ENCODE data around the gene TXNDC11.
A peak's percentile ranks its signal among the peaks of the same experiment; 100 is the strongest.

TXNDC11 gene

GRCh38 chr16:11774065-11774626 lies 31.5 kb upstream of the TXNDC11 start:
- DNase-seq (ENCODE audit: low spot score in 2 of 2): no peak
- Mint-ChIP-seq H3K4me1 (no peaks in the 10 kb centered on the region), H3K9me3 (no peaks in the 10 kb centered on the region), H3K27ac (ENCODE audit: low read depth) (peak overlapping the region; percentile 49), H3K4me3 (no peak overlapping the region), H3K36me3 (ENCODE audit: insufficient read depth) (peaks cover 65% of the 10 kb centered on the region), H3K27me3 (no peaks in the 10 kb centered on the region)
- no peak for ATAC-seq (replicated peaks; ENCODE audit: extremely low read depth, poor library complexity, severe bottlenecking)

- no peak for DNase-seq (ENCODE audit: low spot score in 2 of 2)
- ATAC-seq (replicated peaks; ENCODE audit: extremely low read depth, poor library complexity, severe bottlenecking): no peak
- H3K9me3 Mint-ChIP-seq: no peaks in the 10 kb centered on the region
- H3K4me1 Mint-ChIP-seq: no peaks in the 10 kb centered on the region
- peaks cover 70% of the 10 kb centered on the region for H3K36me3 Mint-ChIP-seq (ENCODE audit: insufficient read depth)
- peak overlapping the region; percentile 44 for H3K27ac Mint-ChIP-seq (ENCODE audit: low read depth)
- H3K27me3 Mint-ChIP-seq: no peaks in the 10 kb centered on the region
- H3K4me3 Mint-ChIP-seq: no peak overlapping the region
These were observed 26.2 kb upstream of the TXNDC11 start for GRCh38 chr16:11768849-11769248.

GRCh38 chr16:11762431-11762830 lies 19.8 kb upstream of the TXNDC11 start:
- ATAC-seq (replicated peaks; ENCODE audit: extremely low read depth, poor library complexity, severe bottlenecking) (no peak), DNase-seq (ENCODE audit: low spot score in 2 of 2) (no peak)
- H3K9me3 Mint-ChIP-seq: no peaks in the 10 kb centered on the region
- H3K36me3 Mint-ChIP-seq (ENCODE audit: insufficient read depth): peaks cover 75% of the 10 kb centered on the region
- H3K4me1 Mint-ChIP-seq: no peaks in the 10 kb centered on the region
- no peaks in the 10 kb centered on the region for H3K27me3 Mint-ChIP-seq
- H3K27ac Mint-ChIP-seq (ENCODE audit: low read depth): peak overlapping the region; percentile 35
- H3K4me3 Mint-ChIP-seq: no peak overlapping the region

- no peaks in the 10 kb centered on the region for H3K4me1 Mint-ChIP-seq
- peak overlapping the region; percentile 11 for H3K27ac Mint-ChIP-seq (ENCODE audit: low read depth)
- H3K36me3 Mint-ChIP-seq (ENCODE audit: insufficient read depth): peaks cover 79% of the 10 kb centered on the region
- no peaks in the 10 kb centered on the region for H3K27me3 Mint-ChIP-seq
- no peak for DNase-seq (ENCODE audit: low spot score in 2 of 2)
- no peak overlapping the region for H3K4me3 Mint-ChIP-seq
- ATAC-seq (replicated peaks; ENCODE audit: extremely low read depth, poor library complexity, severe bottlenecking): no peak
- H3K9me3 Mint-ChIP-seq: no peaks in the 10 kb centered on the region
These were observed 17.3 kb upstream of the TXNDC11 start for GRCh38 chr16:11759997-11760396.

- Mint-ChIP-seq H3K27me3 (no peaks in the 10 kb centered on the region), H3K4me3 (no peak overlapping the region), H3K4me1 (no peaks in the 10 kb centered on the region), H3K9me3 (no peaks in the 10 kb centered on the region), H3K27ac (ENCODE audit: low read depth) (no peak overlapping the region), H3K36me3 (ENCODE audit: insufficient read depth) (peaks cover 79% of the 10 kb centered on the region)
- no peak for ATAC-seq (replicated peaks; ENCODE audit: extremely low read depth, poor library complexity, severe bottlenecking)
- no peak for DNase-seq (ENCODE audit: low spot score in 2 of 2)
These were observed 16.6 kb upstream of the TXNDC11 start for GRCh38 chr16:11759163-11759834.

- no peak for ATAC-seq (replicated peaks; ENCODE audit: extremely low read depth, poor library complexity, severe bottlenecking)
These were observed 15.3 kb upstream of the TXNDC11 start for GRCh38 chr16:11757671-11758545.

GRCh38 chr16:11756248-11756647 lies 13.6 kb upstream of the TXNDC11 start:
- Mint-ChIP-seq H3K9me3 (no peaks in the 10 kb centered on the region), H3K36me3 (ENCODE audit: insufficient read depth) (peaks cover 73% of the 10 kb centered on the region), H3K27me3 (no peaks in the 10 kb centered on the region), H3K4me1 (no peaks in the 10 kb centered on the region), H3K4me3 (no peak overlapping the region), H3K27ac (ENCODE audit: low read depth) (no peak overlapping the region)
- ATAC-seq (replicated peaks; ENCODE audit: extremely low read depth, poor library complexity, severe bottlenecking) (no peak), DNase-seq (ENCODE audit: low spot score in 2 of 2) (no peak)

More at GRCh38 chr16:11757671-11758545, 15.3 kb upstream of the TXNDC11 start:
- Mint-ChIP-seq H3K4me3 (no peak overlapping the region), H3K36me3 (ENCODE audit: insufficient read depth) (peaks cover 75% of the 10 kb centered on the region), H3K9me3 (no peaks in the 10 kb centered on the region), H3K4me1 (no peaks in the 10 kb centered on the region), H3K27me3 (no peaks in the 10 kb centered on the region), H3K27ac (ENCODE audit: low read depth) (peak overlapping the region; percentile 8)
- DNase-seq (ENCODE audit: low spot score in 2 of 2): no peak

- no peaks in the 10 kb centered on the region for H3K9me3 Mint-ChIP-seq
- peaks cover 75% of the 10 kb centered on the region for H3K36me3 Mint-ChIP-seq (ENCODE audit: insufficient read depth)
- no peak overlapping the region for H3K27ac Mint-ChIP-seq (ENCODE audit: low read depth)
- H3K4me1 Mint-ChIP-seq: no peaks in the 10 kb centered on the region
- H3K4me3 Mint-ChIP-seq: no peak overlapping the region
- H3K27me3 Mint-ChIP-seq: no peaks in the 10 kb centered on the region
- DNase-seq (ENCODE audit: low spot score in 2 of 2) (no peak), ATAC-seq (replicated peaks; ENCODE audit: extremely low read depth, poor library complexity, severe bottlenecking) (no peak)
These were observed 12.5 kb upstream of the TXNDC11 start for GRCh38 chr16:11755022-11755760.

GRCh38 chr16:11752856-11753255 lies 10.2 kb upstream of the TXNDC11 start:
- DNase-seq (ENCODE audit: low spot score in 2 of 2): no peak
- Mint-ChIP-seq H3K9me3 (no peaks in the 10 kb centered on the region), H3K4me3 (no peak overlapping the region), H3K4me1 (no peaks in the 10 kb centered on the region), H3K27ac (ENCODE audit: low read depth) (no peak overlapping the region), H3K36me3 (ENCODE audit: insufficient read depth) (peaks cover 79% of the 10 kb centered on the region), H3K27me3 (no peaks in the 10 kb centered on the region)
- ATAC-seq (replicated peaks; ENCODE audit: extremely low read depth, poor library complexity, severe bottlenecking): no peak

GRCh38 chr16:11750056-11750455 lies 7.4 kb upstream of the TXNDC11 start:
- no peak for DNase-seq (ENCODE audit: low spot score in 2 of 2)
- Mint-ChIP-seq H3K36me3 (ENCODE audit: insufficient read depth) (peaks cover 58% of the 10 kb centered on the region), H3K9me3 (no peaks in the 10 kb centered on the region), H3K4me1 (no peaks in the 10 kb centered on the region), H3K27ac (ENCODE audit: low read depth) (no peak overlapping the region), H3K27me3 (no peaks in the 10 kb centered on the region), H3K4me3 (no peak overlapping the region)
- ATAC-seq (replicated peaks; ENCODE audit: extremely low read depth, poor library complexity, severe bottlenecking): no peak

GRCh38 chr16:11748404-11749254 lies 6.0 kb upstream of the TXNDC11 start:
- no peak overlapping the region for H3K27ac Mint-ChIP-seq (ENCODE audit: low read depth)
- DNase-seq (ENCODE audit: low spot score in 2 of 2): no peak

More at GRCh38 chr16:11748404-11749254, 6.0 kb upstream of the TXNDC11 start:
- Mint-ChIP-seq H3K4me3 (no peak overlapping the region), H3K27me3 (no peaks in the 10 kb centered on the region), H3K4me1 (peaks cover 7% of the 10 kb centered on the region), H3K36me3 (ENCODE audit: insufficient read depth) (peaks cover 51% of the 10 kb centered on the region), H3K9me3 (no peaks in the 10 kb centered on the region)
- no peak for ATAC-seq (replicated peaks; ENCODE audit: extremely low read depth, poor library complexity, severe bottlenecking)

Data from central memory CD8-positive, alpha-beta T cell (primary cell).